PC-3 (cell line): ENCODE data around the gene NPIPB6. TPM values are rescaled to one million over a fixed set of nuclear protein-coding genes. Genes with fewer than 3 reads are reported as not detected.
A peak's percentile ranks its signal among the peaks of the same experiment; 100 is the strongest.

Source experiments
- ATAC-seq: fragments of 200-7000 bp; cut with Tn5 transposase; 2 replicates; pipeline ENCODE4 v1.9.1; 2020; ENCODE audit warnings: mild to moderate bottlenecking, moderate library complexity
- BruUV-seq: library from RNA; stranded (reverse); fragments of 400-500 nt; replicated peaks from 2 replicates; lab custom pipeline; 2021; lab: Mats Ljungman, UMichigan
- CTCF ChIA-PET: fragments of 300-600 bp; sonication (Branson Sonifier 250); formaldehyde crosslinking; loops from one replicate; lab custom pipeline; 2022; ENCODE audit warnings: antibody characterized with exemption; lab: Charles Lee
- POLR2A ChIA-PET: fragments of 300-600 bp; sonication (Branson Sonifier 250); formaldehyde crosslinking; loops from one replicate; lab custom pipeline; 2022; ENCODE audit warnings: antibody characterized with exemption; ENCODE audit not compliant: unreplicated experiment; lab: Charles Lee
- DNase-seq: peaks from one replicate; pipeline ENCODE4 v3.0.0-alpha.2; 2015
- H2AFZ ChIP-seq: fragments of 300-600 bp; sonication (generic); 2 replicates; pipeline ENCODE4 v1.6.0; 2016; ENCODE audit warnings: antibody characterized with exemption, low read length
- H3F3A ChIP-seq: fragments of 300-600 bp; sonication (generic); one replicate; pipeline ENCODE4 v1.6.0; 2017; ENCODE audit warnings: antibody characterized with exemption, low read length, control low read depth, mild to moderate bottlenecking; ENCODE audit not compliant: unreplicated experiment
- H3K27ac ChIP-seq: fragments of 300-600 bp; sonication (generic); 2 replicates; pipeline ENCODE4 v1.5.1; 2016; ENCODE audit warnings: mild to moderate bottlenecking, low read length
- H3K27me3 ChIP-seq: fragments of 300-600 bp; sonication (generic); 2 replicates; pipeline ENCODE4 v1.6.1; 2016; ENCODE audit warnings: low read length, mixed read lengths
- H3K36me3 ChIP-seq: fragments of 300-600 bp; sonication (generic); 2 replicates; pipeline ENCODE4 v1.6.1; 2016; ENCODE audit warnings: low read depth, mixed run types, low read length, mixed read lengths
- H3K4me1 ChIP-seq: fragments of 300-600 bp; sonication (generic); 2 replicates; pipeline ENCODE4 v1.5.1; 2016; ENCODE audit warnings: low read length; ENCODE audit not compliant: insufficient read depth
- H3K4me2 ChIP-seq: fragments of 300-600 bp; sonication (generic); 2 replicates; pipeline ENCODE4 v1.6.0; 2016; ENCODE audit warnings: low read length
- H3K4me3 ChIP-seq: fragments of 300-600 bp; sonication (generic); 2 replicates; pipeline ENCODE4 v1.5.1; 2016; ENCODE audit warnings: mild to moderate bottlenecking, low read length, mixed read lengths
- H3K79me2 ChIP-seq: fragments of 300-600 bp; sonication (generic); 2 replicates; pipeline ENCODE4 v1.6.1; 2017; ENCODE audit warnings: low read length, mixed read lengths
- H3K9ac ChIP-seq: fragments of 300-600 bp; sonication (generic); 2 replicates; pipeline ENCODE4 v1.6.0; 2016; ENCODE audit warnings: mild to moderate bottlenecking, low read length
- H3K9me2 ChIP-seq: fragments of 300-600 bp; sonication (generic); replicated peaks from 2 replicates; pipeline ENCODE4 v1.6.1; 2016; ENCODE audit warnings: mixed run types, low read length, mixed read lengths
- H3K9me3 ChIP-seq: fragments of 300-600 bp; sonication (generic); 2 replicates; pipeline ENCODE4 v1.6.1; 2016; ENCODE audit warnings: low read length, mixed read lengths
- H4K20me1 ChIP-seq: fragments of 300-600 bp; sonication (generic); 2 replicates; pipeline ENCODE4 v1.6.1; 2016; ENCODE audit warnings: low read length, mixed read lengths
- CTCF ChIP-seq: fragments of 300-600 bp; sonication (generic); conservative IDR thresholded peaks from 2 replicates; pipeline ENCODE4 v1.5.1; 2017; ENCODE audit warnings: antibody characterized with exemption, low read depth, mild to moderate bottlenecking, low read length
- EZH2 ChIP-seq: fragments of 300-600 bp; sonication (generic); IDR thresholded peaks from one replicate; pipeline ENCODE4 v1.6.1; 2017; ENCODE audit warnings: antibody characterized with exemption, mild to moderate bottlenecking, low read length; ENCODE audit not compliant: unreplicated experiment
- EZH2phosphoT487 ChIP-seq: fragments of 300-600 bp; sonication (generic); IDR thresholded peaks from 2 replicates; pipeline ENCODE4 v1.6.1; 2018; ENCODE audit warnings: mild to moderate bottlenecking, antibody characterized with exemption, low read length, borderline replicate concordance
- intact Hi-C: fragments of 100-400 bp; cut with micrococcal nuclease; formaldehyde crosslinking; loops from 2 replicates; pipeline ENCODE4 v1.9.0; 2023
- total RNA-seq: library from RNA; depleted of rRNA; stranded (reverse); fragments of >200 nt; gene quantifications from 2 replicates; pipeline ENCODE4 v1.2.3, GENCODE V29; 2014

Gene NPIPB6
- total RNA-seq, 1 experiment from 2014 or later: 2.5 TPM

GRCh38 chr16:28326881-28327610 is 36.3 kb downstream of the NPIPB6 start:
- Histone ChIP-seq H3K36me3 (no peaks in the 10 kb centered on the region), H3K9me3 (no peaks in the 10 kb centered on the region), H3K9me2 (no peaks in the 10 kb centered on the region), H3K27me3 (no peaks in the 10 kb centered on the region), H3K79me2 (no peaks in the 10 kb centered on the region), H3K4me3 (no peak overlapping the region), H4K20me1 (no peaks in the 10 kb centered on the region), H2AFZ (no peak overlapping the region), H3K4me2 (no peak overlapping the region), H3K9ac (no peak overlapping the region), H3K27ac (no peak overlapping the region), H3F3A (no peaks in the 10 kb centered on the region), H3K4me1 (peaks cover 18% of the 10 kb centered on the region)
- POLR2A ChIA-PET: no interaction called here
- CTCF ChIA-PET: no interaction called here
- intact Hi-C loops: no loop called here
- DNase-seq (peak; percentile 33), ATAC-seq (no peak)
- TF ChIP-seq EZH2 (no peak), CTCF (peak; percentile 59), EZH2phosphoT487 (no peak)
- BruUV-seq: no TSS peak

GRCh38 chr16:28324887-28325279 is 38.4 kb downstream of the NPIPB6 start:
- no peak overlapping the region for H3K4me3 ChIP-seq
- peaks cover 18% of the 10 kb centered on the region for H3K4me1 ChIP-seq
- no peaks in the 10 kb centered on the region for H3K36me3 ChIP-seq
- DNase-seq: no peak
- H3K9me2 ChIP-seq: no peaks in the 10 kb centered on the region
- no peak for TF ChIP-seq EZH2phosphoT487
- no peak for TF ChIP-seq CTCF
- TF ChIP-seq EZH2: no peak
- no peaks in the 10 kb centered on the region for H3K27me3 ChIP-seq
- POLR2A ChIA-PET: no interaction called here
- H3K79me2 ChIP-seq: no peaks in the 10 kb centered on the region
- no peak overlapping the region for H3K4me2 ChIP-seq
- no peaks in the 10 kb centered on the region for H3K9me3 ChIP-seq
- H3K9ac ChIP-seq: no peak overlapping the region
- H4K20me1 ChIP-seq: no peaks in the 10 kb centered on the region
- peak overlapping the region; percentile 89 for H3K27ac ChIP-seq
- no peak for ATAC-seq
- intact Hi-C loops: no loop called here
- no peaks in the 10 kb centered on the region for H3F3A ChIP-seq
- H2AFZ ChIP-seq: no peak overlapping the region
- CTCF ChIA-PET: no interaction called here
- BruUV-seq: no TSS peak

- H3K4me3 ChIP-seq: no peak overlapping the region
- H3K4me2 ChIP-seq: peak overlapping the region; percentile 68
- no peaks in the 10 kb centered on the region for H3K27me3 ChIP-seq
- POLR2A ChIA-PET: no interaction called here
- DNase-seq (peak; percentile 76), ATAC-seq (peak; percentile 85)
- no peaks in the 10 kb centered on the region for H3F3A ChIP-seq
- TSS peak; percentile 75 for BruUV-seq
- no peaks in the 10 kb centered on the region for H3K9me3 ChIP-seq
- H3K27ac ChIP-seq: peak overlapping the region; percentile 89
- no peaks in the 10 kb centered on the region for H4K20me1 ChIP-seq
- H3K36me3 ChIP-seq: no peaks in the 10 kb centered on the region
- peak overlapping the region; percentile 69 for H2AFZ ChIP-seq
- CTCF ChIA-PET: interaction anchor here (0.6 kb wide), 1 partner anchor 338 kb away, joined by 7 read pairs; no protein-coding TSS in a partner anchor
- H3K4me1 ChIP-seq: peaks cover 18% of the 10 kb centered on the region
- TF ChIP-seq CTCF (no peak), EZH2 (no peak), EZH2phosphoT487 (no peak)
- intact Hi-C loops: no loop called here
- H3K9ac ChIP-seq: peak overlapping the region; percentile 61
- no peaks in the 10 kb centered on the region for H3K79me2 ChIP-seq
- no peaks in the 10 kb centered on the region for H3K9me2 ChIP-seq
Observed at GRCh38 chr16:28324235-28324886, 38.9 kb downstream of the NPIPB6 start.
